ELF-1 (cell line): ENCODE results near the gene CLBA1.
A peak's percentile ranks its signal among the peaks of the same experiment; 100 is the strongest.

Source experiments
- DNase-seq: peaks from one replicate; pipeline ENCODE4 v3.0.0-alpha.2; 2016; ENCODE audit warnings: low read depth, low spot score

Gene CLBA1

GRCh38 chr14:104968541-104969401 is 16.8 kb upstream of the CLBA1 start:
- peak; percentile 56 for DNase-seq

- DNase-seq = no peak
Measured at GRCh38 chr14:104969741-104970230, 15.8 kb upstream of the CLBA1 start.

GRCh38 chr14:104970231-104971068 is 15.1 kb upstream of the CLBA1 start:
- DNase-seq = peak; percentile 66

GRCh38 chr14:104971447-104972240 is 13.9 kb upstream of the CLBA1 start:
- DNase-seq = no peak

GRCh38 chr14:104972301-104973134 is 13.1 kb upstream of the CLBA1 start:
- peak; percentile 45 for DNase-seq

- DNase-seq = peak; percentile 88
Measured at GRCh38 chr14:104973135-104973384, 12.5 kb upstream of the CLBA1 start.

GRCh38 chr14:104973385-104974145 is 12.0 kb upstream of the CLBA1 start:
- DNase-seq = no peak

- no peak for DNase-seq
Measured at GRCh38 chr14:104974146-104974541, 11.4 kb upstream of the CLBA1 start.

- DNase-seq = no peak
Measured at GRCh38 chr14:104974665-104975390, 10.8 kb upstream of the CLBA1 start.

- no peak for DNase-seq
Measured at GRCh38 chr14:104975481-104976197, 9.9 kb upstream of the CLBA1 start.

GRCh38 chr14:104976198-104977007 is 9.2 kb upstream of the CLBA1 start:
- peak; percentile 91 for DNase-seq

- no peak for DNase-seq
Measured at GRCh38 chr14:104977008-104977680, 8.4 kb upstream of the CLBA1 start.

- DNase-seq = peak; percentile 79
Measured at GRCh38 chr14:104977681-104978653, 7.6 kb upstream of the CLBA1 start, which contains the start of gene AHNAK2. Gene AHNAK2, minus strand, starts transcription at chr14:104978374. Its CDS starts 137 bp downstream, at chr14:104978237.

GRCh38 chr14:104978746-104979691 is 6.6 kb upstream of the CLBA1 start:
- DNase-seq = no peak
